Rectal smooth muscle tissue (tissue), 1 donor: Measurements from ENCODE around the gene ZNF804A.
"Not testable (repeated sequence)": the region's sequence is repeated elsewhere in the genome, so short reads cannot be mapped to it uniquely, and the experiment has no call there.

Experiments
- H3K27ac ChIP-seq: one replicate; pipeline ENCODE4 v1.7.0; 2013; ENCODE audit warnings: low read depth, low read length, inconsistent platforms
- H3K27me3 ChIP-seq: one replicate; pipeline ENCODE4 v1.7.0; 2013; ENCODE audit warnings: low read length; ENCODE audit not compliant: control insufficient read depth, insufficient read depth
- H3K36me3 ChIP-seq: one replicate; pipeline ENCODE4 v1.7.0; 2013; ENCODE audit warnings: low read length; ENCODE audit not compliant: control insufficient read depth, insufficient read depth
- H3K4me1 ChIP-seq: one replicate; pipeline ENCODE4 v1.7.0; 2013; ENCODE audit warnings: low read length; ENCODE audit not compliant: control insufficient read depth, insufficient read depth
- H3K4me3 ChIP-seq: one replicate; pipeline ENCODE4 v1.7.0; 2013; ENCODE audit warnings: low read length
- H3K9ac ChIP-seq: one replicate; pipeline ENCODE4 v1.7.0; 2013; ENCODE audit warnings: low read length

The ZNF804A gene

DNA sequence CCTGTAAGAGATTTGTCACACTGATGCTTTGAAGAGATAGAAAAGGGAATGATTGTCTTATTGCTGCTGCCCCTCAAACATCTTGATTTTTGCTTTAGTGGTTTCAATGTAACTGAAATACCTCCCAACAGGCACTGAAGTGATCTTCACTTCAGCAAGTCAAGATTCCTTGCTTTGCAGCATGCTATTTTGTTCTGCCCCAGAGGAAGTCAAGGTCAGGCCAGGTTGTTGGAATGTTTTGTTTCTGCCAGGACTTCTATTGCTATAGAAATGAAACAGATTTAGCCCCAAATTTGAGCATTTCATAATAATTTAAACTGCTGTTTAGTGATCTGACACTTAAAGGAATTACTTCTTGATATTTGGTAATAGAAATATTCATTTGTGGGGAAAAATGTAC is 277.6 kb downstream of the ZNF804A start:
- H3K9ac ChIP-seq, result no peak overlapping the region
- no peaks in the 10 kb centered on the region for H3K36me3 ChIP-seq
- no peak overlapping the region for H3K27ac ChIP-seq
- no peak overlapping the region for H3K4me3 ChIP-seq
- H3K4me1 ChIP-seq, result no peaks in the 10 kb centered on the region
- H3K27me3 ChIP-seq, result no peaks in the 10 kb centered on the region

DNA sequence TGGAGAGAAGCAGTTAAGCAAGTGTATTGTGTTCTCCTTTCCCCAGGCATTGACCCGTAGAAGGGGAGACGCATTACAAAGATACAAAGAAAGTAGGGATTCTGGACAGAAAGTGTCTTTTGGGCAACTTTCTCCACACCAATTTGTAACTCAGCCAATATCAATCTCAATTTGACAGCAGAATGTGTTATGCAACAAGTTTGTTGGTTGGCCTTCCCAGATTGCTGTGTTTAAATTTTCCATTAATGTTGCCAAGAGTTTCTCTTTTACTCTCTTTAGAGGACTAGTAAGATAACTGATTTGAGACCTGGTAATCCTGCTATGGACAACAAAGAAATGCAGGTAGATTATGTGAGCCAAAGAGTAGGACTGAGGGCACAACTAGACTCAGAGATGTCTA is 279.6 kb downstream of the ZNF804A start:
- H3K27ac ChIP-seq, result no peak overlapping the region
- H3K4me3 ChIP-seq, result no peak overlapping the region
- no peaks in the 10 kb centered on the region for H3K4me1 ChIP-seq
- H3K9ac ChIP-seq, result no peak overlapping the region
- H3K36me3 ChIP-seq, result no peaks in the 10 kb centered on the region
- H3K27me3 ChIP-seq, result no peaks in the 10 kb centered on the region

DNA sequence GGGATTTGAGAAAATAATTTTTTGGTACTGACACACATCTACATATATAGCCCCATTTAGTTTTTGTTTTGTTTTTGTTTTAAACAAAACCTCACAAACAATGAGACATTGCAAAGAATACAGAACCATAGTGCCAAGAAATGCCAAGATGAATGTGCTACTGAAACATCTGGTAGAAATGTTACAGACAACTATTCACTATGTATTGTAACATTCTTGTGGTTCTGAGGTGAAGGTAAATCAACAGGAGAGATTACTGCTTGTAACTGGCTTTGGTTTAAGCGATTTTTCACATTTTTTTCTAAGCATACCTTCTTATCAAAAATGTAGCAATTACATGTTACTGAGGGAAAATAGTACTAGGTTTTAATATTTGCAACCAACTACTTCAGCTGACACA is 281.3 kb downstream of the ZNF804A start:
- H3K4me3 ChIP-seq, result no peak overlapping the region
- no peak overlapping the region for H3K9ac ChIP-seq
- H3K36me3 ChIP-seq, result no peaks in the 10 kb centered on the region
- H3K27ac ChIP-seq, result no peak overlapping the region
- no peaks in the 10 kb centered on the region for H3K4me1 ChIP-seq
- no peaks in the 10 kb centered on the region for H3K27me3 ChIP-seq

DNA sequence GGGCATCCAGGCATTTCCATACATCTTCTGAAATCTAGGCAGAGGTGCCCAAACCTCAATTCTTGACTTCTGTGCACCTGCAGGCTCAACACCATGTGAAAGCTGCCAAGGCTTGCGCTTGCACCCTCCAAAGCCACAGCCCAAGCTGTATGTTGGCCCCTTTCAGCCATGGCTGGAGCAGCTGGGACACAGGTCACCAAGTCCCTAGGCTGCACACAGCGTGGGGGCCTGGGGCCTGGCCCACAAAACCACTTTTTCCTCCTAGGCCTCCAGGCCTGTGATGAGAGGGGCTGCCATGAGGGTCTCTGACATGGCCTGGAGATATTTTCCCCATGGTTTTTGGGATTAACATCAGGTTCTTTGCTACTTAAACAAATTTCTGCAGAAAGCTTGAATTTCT is 288.3 kb downstream of the ZNF804A start:
- H3K4me3 ChIP-seq, H3K9ac ChIP-seq, H3K27ac ChIP-seq, H3K4me1 ChIP-seq, H3K36me3 ChIP-seq, H3K27me3 ChIP-seq: not testable (repeated sequence)

DNA sequence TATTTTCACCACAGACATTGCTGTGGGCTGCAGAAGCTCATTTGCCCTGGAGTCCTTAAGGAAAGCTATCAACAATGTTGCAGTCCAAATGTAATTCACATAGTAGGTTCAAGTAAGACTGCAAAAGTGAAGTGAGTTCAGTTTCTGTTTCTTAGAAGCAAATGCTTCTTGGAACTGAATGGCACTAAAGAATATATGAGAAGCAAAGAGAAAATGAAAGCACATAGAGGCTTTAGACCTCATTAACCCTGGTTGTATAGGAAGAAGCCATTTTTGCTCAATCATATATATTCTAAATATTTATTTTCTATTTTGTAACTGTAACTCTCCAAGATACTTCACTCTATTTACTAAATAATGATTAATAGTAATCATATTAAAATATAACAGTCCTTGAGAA is 292.0 kb downstream of the ZNF804A start:
- H3K27me3 ChIP-seq, result no peaks in the 10 kb centered on the region
- H3K27ac ChIP-seq, result no peak overlapping the region
- no peaks in the 10 kb centered on the region for H3K4me1 ChIP-seq
- H3K36me3 ChIP-seq, result no peaks in the 10 kb centered on the region
- H3K4me3 ChIP-seq, result no peak overlapping the region
- H3K9ac ChIP-seq, result no peak overlapping the region

DNA sequence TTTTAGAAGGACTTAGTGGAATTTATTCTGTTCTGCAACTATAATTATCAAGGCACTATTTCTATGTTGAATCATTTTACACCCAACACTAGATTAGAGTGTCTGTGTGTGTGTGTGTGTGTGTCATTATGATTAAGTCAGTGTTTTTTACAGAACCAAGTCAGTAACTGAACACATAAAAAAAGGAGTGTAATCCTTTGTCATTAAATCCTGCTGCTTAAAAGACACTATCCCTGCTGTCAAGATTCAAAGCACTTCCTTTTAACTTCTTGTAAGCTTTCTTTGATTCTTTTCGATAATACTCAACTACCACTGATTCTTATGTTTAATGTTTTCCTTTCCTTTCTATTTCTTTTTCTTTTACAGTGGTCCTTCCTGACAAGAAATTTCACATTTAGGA is 306.7 kb downstream of the ZNF804A start:
- no peak overlapping the region for H3K9ac ChIP-seq
- no peaks in the 10 kb centered on the region for H3K4me1 ChIP-seq
- H3K36me3 ChIP-seq, result no peaks in the 10 kb centered on the region
- H3K27ac ChIP-seq, result no peak overlapping the region
- H3K4me3 ChIP-seq, result no peak overlapping the region
- H3K27me3 ChIP-seq, result no peaks in the 10 kb centered on the region

DNA sequence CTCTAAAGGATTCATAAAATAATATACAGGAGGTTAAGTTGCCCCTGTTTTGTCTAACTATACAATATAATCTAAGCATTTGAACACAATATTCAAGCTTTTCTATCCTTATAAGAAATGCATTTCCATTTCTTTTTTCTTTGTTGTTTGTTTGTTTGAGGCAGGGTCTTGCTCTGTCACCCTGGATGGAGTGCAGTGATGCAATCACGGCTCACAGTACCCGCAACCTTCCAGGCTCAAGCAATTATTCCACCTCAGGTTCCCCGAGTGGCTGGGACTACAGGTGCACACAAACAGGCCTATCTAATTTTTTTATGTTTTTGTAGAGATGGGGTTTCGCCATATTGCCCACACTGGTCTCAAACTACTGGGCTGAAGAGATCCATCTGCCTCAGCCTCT is 307.8 kb downstream of the ZNF804A start:
- no peak overlapping the region for H3K4me3 ChIP-seq
- H3K4me1 ChIP-seq, result no peaks in the 10 kb centered on the region
- no peaks in the 10 kb centered on the region for H3K27me3 ChIP-seq
- no peaks in the 10 kb centered on the region for H3K36me3 ChIP-seq
- H3K9ac ChIP-seq, result no peak overlapping the region
- H3K27ac ChIP-seq, result no peak overlapping the region

DNA sequence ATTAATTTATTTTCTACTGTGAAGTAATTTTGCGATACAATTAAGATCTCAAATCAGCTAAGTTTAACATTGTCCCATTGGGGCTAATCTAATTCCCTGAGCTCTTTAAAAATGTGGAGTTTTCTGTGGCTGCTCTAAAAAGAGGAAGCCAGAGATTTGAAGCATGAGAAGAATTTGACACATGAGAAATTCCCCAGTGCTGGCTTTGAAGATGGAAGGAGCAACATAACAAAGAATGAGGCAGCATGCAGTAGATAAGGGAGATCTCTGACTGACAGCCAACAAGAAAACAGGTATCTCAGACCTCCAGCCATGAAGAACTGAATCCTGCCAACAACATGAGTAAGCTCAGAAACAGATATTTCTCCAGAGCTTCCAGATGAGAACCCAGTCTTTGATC is 308.4 kb downstream of the ZNF804A start:
- Histone ChIP-seq H3K4me1 (no peaks in the 10 kb centered on the region), H3K27me3 (no peaks in the 10 kb centered on the region), H3K36me3 (no peaks in the 10 kb centered on the region), H3K9ac (no peak overlapping the region), H3K4me3 (no peak overlapping the region), H3K27ac (no peak overlapping the region)

DNA sequence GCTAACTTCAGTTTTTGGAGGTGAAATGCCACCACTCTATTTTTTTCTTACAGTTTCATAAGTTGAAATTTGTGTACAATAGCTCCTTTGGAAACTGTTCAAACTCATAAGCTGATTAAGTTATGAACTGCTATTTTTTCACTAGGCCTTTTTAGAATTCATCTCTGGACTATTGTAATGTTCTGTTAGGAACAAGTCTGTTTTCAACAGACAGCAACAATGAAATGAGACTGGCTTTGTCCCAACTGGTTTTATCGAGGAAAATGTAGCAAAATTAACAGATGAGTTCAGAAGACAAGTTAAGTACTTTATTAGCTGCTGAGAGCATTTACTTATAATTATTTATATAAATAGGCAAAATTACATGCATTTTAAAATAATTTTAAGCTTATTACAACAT is 310.6 kb downstream of the ZNF804A start:
- no peak overlapping the region for H3K27ac ChIP-seq
- H3K9ac ChIP-seq, result no peak overlapping the region
- no peaks in the 10 kb centered on the region for H3K4me1 ChIP-seq
- H3K4me3 ChIP-seq, result no peak overlapping the region
- no peaks in the 10 kb centered on the region for H3K27me3 ChIP-seq
- H3K36me3 ChIP-seq, result no peaks in the 10 kb centered on the region

DNA sequence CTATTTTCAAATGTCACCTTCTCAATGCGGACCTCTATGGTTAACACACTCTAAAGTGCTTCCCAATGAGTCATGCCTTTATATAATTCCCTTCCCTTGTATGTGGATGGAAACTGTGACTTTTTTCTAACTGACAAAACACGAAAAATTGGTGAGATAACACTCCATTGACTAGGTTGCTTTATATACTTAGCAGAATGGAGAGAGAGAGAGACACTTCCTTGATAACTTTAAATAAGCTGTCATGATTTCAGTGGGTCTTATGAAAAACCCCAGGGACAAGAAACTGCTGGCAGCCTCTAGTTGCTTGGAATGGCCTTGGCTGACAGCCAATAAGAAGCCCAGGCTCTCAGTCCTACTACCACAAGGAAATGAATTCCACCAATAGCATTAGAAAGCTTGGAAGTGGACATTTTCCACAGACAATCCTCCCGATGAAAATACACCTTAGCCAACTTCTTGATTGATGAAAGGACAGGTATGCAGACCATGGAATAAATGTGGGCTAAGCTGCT is 322.2 kb downstream of the ZNF804A start:
- Histone ChIP-seq H3K27me3 (no peaks in the 10 kb centered on the region), H3K36me3 (no peaks in the 10 kb centered on the region), H3K4me3 (no peak overlapping the region), H3K9ac (no peak overlapping the region), H3K27ac (no peak overlapping the region), H3K4me1 (no peaks in the 10 kb centered on the region)

DNA sequence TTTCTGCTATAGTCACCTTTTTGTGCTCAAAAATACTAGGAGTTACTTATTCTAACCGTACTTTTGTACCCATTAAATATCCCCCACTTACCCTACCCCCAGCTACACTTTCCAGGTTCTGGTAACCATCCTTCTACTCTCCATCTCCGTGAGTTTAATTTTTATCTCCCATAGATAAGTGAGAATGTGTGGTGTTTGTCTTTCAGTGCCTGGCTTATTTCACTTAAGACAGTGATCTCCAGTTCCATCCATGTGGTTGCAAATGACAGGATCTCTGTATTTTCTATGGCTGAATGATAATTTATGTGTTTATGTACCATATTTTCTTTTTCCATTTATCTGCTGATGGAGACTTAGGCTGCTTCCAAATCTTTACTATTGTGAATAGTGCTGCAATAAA is 323.3 kb downstream of the ZNF804A start:
- H3K27ac ChIP-seq, result no peak overlapping the region
- H3K9ac ChIP-seq, result no peak overlapping the region
- no peaks in the 10 kb centered on the region for H3K27me3 ChIP-seq
- H3K4me3 ChIP-seq, result no peak overlapping the region
- no peaks in the 10 kb centered on the region for H3K36me3 ChIP-seq
- H3K4me1 ChIP-seq, result no peaks in the 10 kb centered on the region

DNA sequence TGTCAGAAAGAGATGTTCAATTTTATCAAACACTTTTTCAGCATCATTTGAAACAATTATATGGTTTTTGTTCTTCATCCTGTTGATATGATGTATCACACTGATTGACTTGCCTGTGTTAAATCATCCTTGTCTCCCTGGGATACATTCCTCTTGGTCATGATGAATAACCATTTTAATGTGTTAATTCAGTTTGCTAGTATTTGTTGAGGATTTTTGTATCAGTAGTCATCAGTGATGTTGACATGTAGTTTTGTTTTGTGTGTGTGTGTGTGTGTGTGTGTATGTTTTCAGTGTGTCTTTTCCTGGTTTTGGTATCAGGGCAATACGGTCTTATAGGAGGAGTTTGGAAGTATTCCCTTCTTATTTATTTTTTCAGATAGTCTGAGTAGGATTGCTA is 325.4 kb downstream of the ZNF804A start:
- no peaks in the 10 kb centered on the region for H3K36me3 ChIP-seq
- no peak overlapping the region for H3K4me3 ChIP-seq

DNA sequence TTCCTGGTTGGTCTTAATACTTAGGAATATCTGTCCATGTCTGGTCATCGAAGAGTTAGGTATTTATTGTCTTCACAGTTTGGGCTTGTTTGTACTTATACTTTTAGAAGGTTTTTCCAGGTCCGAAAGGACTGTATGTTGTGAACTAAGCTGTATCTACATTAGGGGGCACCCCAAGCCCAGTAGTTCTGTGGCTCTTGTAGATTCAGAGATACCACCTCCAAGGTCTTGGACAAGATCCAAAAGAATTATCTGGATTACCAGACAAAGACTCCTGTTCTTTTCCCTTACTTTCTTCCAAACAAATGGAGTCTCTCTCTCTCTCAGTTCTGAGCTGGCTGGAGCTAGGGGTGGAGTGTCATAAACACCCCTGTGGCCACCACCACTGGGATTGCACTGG is 328.7 kb downstream of the ZNF804A start:
- H3K27ac ChIP-seq, result no peak overlapping the region
- H3K27me3 ChIP-seq, result no peaks in the 10 kb centered on the region
- H3K4me1 ChIP-seq, result no peaks in the 10 kb centered on the region
- no peak overlapping the region for H3K9ac ChIP-seq
- no peak overlapping the region for H3K4me3 ChIP-seq
- no peaks in the 10 kb centered on the region for H3K36me3 ChIP-seq

More for the DNA sequence above, 325.4 kb downstream of the ZNF804A start:
- H3K27ac ChIP-seq, result no peak overlapping the region
- H3K9ac ChIP-seq, result no peak overlapping the region
- no peaks in the 10 kb centered on the region for H3K27me3 ChIP-seq
- H3K4me1 ChIP-seq, result no peaks in the 10 kb centered on the region
